ENCODE measurements around the gene CBX3.
"Not testable (repeated sequence)": the region's sequence is repeated elsewhere in the genome, so short reads cannot be mapped to it uniquely, and the experiment has no call there.

The CBX3 gene

DNA sequence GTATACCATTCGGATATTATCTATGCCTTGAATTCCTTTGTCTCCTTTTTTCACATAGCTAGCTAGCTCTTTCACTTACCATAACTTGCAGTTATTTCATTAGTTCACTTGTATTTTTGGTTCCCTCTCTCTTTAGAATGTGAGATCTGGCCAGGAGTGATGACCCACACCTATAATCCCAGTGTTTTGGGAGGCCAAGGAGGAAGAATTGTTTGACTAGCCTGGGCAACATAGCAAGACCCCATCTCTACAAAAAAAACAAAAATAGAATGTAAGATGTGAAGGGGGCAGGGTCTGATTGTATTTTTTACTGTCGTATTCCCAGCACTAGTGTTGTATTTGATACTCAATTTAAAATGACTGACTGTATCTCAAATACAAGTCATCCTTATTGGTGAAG lies 29.9 kb upstream of the CBX3 start:
- no peak for DNase-seq (ENCODE audit: low spot score)
- TF ChIP-seq, protein P1, sequence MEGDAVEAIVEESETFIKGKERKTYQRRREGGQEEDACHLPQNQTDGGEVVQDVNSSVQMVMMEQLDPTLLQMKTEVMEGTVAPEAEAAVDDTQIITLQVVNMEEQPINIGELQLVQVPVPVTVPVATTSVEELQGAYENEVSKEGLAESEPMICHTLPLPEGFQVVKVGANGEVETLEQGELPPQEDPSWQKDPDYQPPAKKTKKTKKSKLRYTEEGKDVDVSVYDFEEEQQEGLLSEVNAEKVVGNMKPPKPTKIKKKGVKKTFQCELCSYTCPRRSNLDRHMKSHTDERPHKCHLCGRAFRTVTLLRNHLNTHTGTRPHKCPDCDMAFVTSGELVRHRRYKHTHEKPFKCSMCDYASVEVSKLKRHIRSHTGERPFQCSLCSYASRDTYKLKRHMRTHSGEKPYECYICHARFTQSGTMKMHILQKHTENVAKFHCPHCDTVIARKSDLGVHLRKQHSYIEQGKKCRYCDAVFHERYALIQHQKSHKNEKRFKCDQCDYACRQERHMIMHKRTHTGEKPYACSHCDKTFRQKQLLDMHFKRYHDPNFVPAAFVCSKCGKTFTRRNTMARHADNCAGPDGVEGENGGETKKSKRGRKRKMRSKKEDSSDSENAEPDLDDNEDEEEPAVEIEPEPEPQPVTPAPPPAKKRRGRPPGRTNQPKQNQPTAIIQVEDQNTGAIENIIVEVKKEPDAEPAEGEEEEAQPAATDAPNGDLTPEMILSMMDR (IDR thresholded peaks at IDR 0.05; ENCODE audit: extremely low read depth, insufficient read depth, missing control alignments): no peak
- in situ Hi-C loops (cut with MboI; ENCODE audit: low pct_unique_long_range_greater_than_20kb, low sequenced_read_pairs, unreplicated experiment): no loop called here

DNA sequence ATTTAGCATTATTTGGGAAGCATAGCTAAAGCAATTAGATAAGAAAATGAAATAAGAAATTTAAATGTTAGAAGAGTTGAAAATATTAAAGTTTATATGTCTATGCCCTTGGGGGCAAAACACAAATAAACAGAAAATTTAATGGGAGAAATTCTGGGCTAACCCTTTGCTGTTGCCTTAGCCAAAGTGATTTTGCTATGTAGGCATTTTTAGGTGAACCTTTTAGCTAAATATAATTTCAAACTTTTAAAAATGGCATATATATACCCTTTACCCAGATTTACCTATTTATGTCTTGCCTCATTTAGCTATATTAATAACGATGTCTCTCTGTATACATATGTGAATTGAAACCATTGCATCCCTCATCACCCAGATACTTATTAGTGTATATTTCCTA lies 29.5 kb upstream of the CBX3 start:
- no peak for DNase-seq (ENCODE audit: low spot score)
- in situ Hi-C loops (cut with MboI; ENCODE audit: low pct_unique_long_range_greater_than_20kb, low sequenced_read_pairs, unreplicated experiment): no loop called here
- TF ChIP-seq, protein P1 (IDR thresholded peaks at IDR 0.05; ENCODE audit: extremely low read depth, insufficient read depth, missing control alignments): no peak

DNA sequence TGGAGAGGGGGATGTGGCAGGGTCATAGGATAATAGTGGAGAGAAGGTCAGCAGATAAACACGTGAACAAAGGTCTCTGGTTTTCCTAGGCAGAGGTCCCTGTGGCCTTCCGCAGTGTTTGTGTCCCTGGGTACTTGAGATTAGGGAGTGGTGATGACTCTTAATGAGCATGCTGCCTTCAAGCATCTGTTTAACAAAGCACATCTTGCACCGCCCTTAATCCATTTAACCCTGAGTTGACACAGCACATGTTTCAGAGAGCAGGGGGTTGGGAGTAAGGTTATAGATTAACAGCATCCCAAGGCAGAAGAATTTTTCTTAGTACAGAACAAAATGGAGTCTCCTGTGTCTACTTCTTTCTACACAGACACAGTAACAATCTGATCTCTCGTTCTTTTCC lies 25.6 kb upstream of the CBX3 start:
- DNase-seq (ENCODE audit: low spot score): not testable (repeated sequence)
- in situ Hi-C loops (cut with MboI; ENCODE audit: low pct_unique_long_range_greater_than_20kb, low sequenced_read_pairs, unreplicated experiment): loop anchor here (25.0 kb wide), 1 partner anchor 289 kb away; no protein-coding TSS in a partner anchor

- in situ Hi-C loops (cut with MboI; ENCODE audit: low pct_unique_long_range_greater_than_20kb, low sequenced_read_pairs, unreplicated experiment): loop anchor here (25.0 kb wide), 1 partner anchor 289 kb away; no protein-coding TSS in a partner anchor
Measured at GRCh38 chr7:26176696-26177095, 24.8 kb upstream of the CBX3 start.

GRCh38 chr7:26177269-26177668 lies 24.3 kb upstream of the CBX3 start:
- in situ Hi-C loops (cut with MboI; ENCODE audit: low pct_unique_long_range_greater_than_20kb, low sequenced_read_pairs, unreplicated experiment): loop anchor here (25.0 kb wide), 1 partner anchor 290 kb away; no protein-coding TSS in a partner anchor
- not testable (repeated sequence) for DNase-seq (ENCODE audit: low spot score)

More at GRCh38 chr7:26176696-26177095, 24.8 kb upstream of the CBX3 start:
- DNase-seq (ENCODE audit: low spot score): not testable (repeated sequence)

DNA sequence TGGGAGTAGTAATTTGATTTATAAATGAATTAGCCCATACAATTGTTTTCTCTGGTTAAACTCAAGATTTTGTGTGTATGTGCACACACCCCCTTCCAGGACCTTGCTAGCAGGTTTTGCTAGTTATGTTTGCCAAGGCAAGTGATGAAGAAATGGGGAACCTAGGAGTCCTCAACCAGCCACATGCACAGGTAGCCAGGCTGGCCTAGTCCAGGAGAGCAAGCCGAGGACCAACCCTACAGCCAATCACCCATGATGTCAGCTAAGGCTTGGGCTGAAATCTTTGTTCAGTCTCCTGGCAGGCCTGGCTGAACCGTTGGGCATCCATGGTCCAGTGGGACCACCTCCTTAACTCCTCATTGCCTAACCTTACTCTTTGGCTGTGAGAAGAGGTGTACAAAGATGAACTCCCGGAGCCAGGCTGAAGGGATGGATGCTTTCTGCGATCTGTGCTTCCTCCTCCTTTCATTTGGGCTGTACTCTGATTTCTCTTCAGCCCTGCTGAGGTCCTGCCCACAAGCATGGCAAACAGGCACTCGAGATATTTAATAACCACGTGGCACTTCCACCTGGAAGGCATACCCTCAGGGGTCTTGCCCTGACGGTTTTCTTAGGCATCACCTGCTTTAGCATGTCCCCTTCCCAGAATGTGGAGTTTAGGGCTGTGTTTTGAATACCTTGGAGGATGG lies 23.1 kb upstream of the CBX3 start:
- no peak for DNase-seq (ENCODE audit: low spot score)
- TF ChIP-seq, protein P1 (IDR thresholded peaks at IDR 0.05; ENCODE audit: extremely low read depth, insufficient read depth, missing control alignments): no peak
- in situ Hi-C loops (cut with MboI; ENCODE audit: low pct_unique_long_range_greater_than_20kb, low sequenced_read_pairs, unreplicated experiment): loop anchor here (25.0 kb wide), 1 partner anchor 291 kb away; no protein-coding TSS in a partner anchor

- TF ChIP-seq, protein P1 (IDR thresholded peaks at IDR 0.05; ENCODE audit: extremely low read depth, insufficient read depth, missing control alignments): no peak
- in situ Hi-C loops (cut with MboI; ENCODE audit: low pct_unique_long_range_greater_than_20kb, low sequenced_read_pairs, unreplicated experiment): loop anchor here (25.0 kb wide), 1 partner anchor 292 kb away; no protein-coding TSS in a partner anchor
Measured at GRCh38 chr7:26179422-26179821, 22.1 kb upstream of the CBX3 start.

GRCh38 chr7:26179826-26180497 lies 21.6 kb upstream of the CBX3 start:
- TF ChIP-seq, protein P1 (IDR thresholded peaks at IDR 0.05; ENCODE audit: extremely low read depth, insufficient read depth, missing control alignments): no peak
- in situ Hi-C loops (cut with MboI; ENCODE audit: low pct_unique_long_range_greater_than_20kb, low sequenced_read_pairs, unreplicated experiment): loop anchor here (25.0 kb wide), 1 partner anchor 293 kb away; no protein-coding TSS in a partner anchor
- DNase-seq (ENCODE audit: low spot score): no peak

More at GRCh38 chr7:26179422-26179821, 22.1 kb upstream of the CBX3 start:
- no peak for DNase-seq (ENCODE audit: low spot score)
